ENCODE results near the gene ZNF486. TPM values are rescaled to one million over a fixed set of nuclear protein-coding genes. Genes with fewer than 3 reads are reported as not detected.
A peak's percentile ranks its signal among the peaks of the same experiment; 100 is the strongest.
"Not testable (repeated sequence)": the region's sequence is repeated elsewhere in the genome, so short reads cannot be mapped to it uniquely, and the experiment has no call there.

ZNF486 gene
- total RNA-seq, 1 experiment from 2014 or later: 0.66 TPM

GRCh38 chr19:20167651-20168122, 673 bp downstream of the ZNF486 start:
- no peak for TF ChIP-seq CTCF (IDR thresholded peaks at IDR 0.05; ENCODE audit: insufficient read depth in 1 of 2, low read depth in 1 of 2, low read length in 1 of 2, severe bottlenecking in 1 of 2, unreplicated experiment in 1 of 2)
- ChIA-PET CTCF (no interaction called here), POLR2A (no interaction called here)
- Histone ChIP-seq H3K36me3 (ENCODE audit: control insufficient read depth, insufficient read depth, low read length) (no peaks in the 10 kb centered on the region), H3K27me3 (replicated peaks; ENCODE audit: control insufficient read depth, insufficient read depth, low read length) (no peaks in the 10 kb centered on the region), H3K4me3 (ENCODE audit: low read depth, low read length) (peak overlapping the region; percentile 35), H3K4me1 (no peaks in the 10 kb centered on the region), H3K9me3 (peaks cover 8% of the 10 kb centered on the region; the same call in 1 of the 2 replicates)
- peak overlapping the region; percentile 60 for H3K4me3 Mint-ChIP-seq (ENCODE audit: unreplicated experiment)
- no peaks in the 10 kb centered on the region for H3K27me3 Mint-ChIP-seq (ENCODE audit: insufficient read depth, unreplicated experiment)
- BruUV-seq (replicated peaks): no TSS peak
- H3K27ac Mint-ChIP-seq (ENCODE audit: unreplicated experiment): no peak overlapping the region
- intact Hi-C loops (cut with micrococcal nuclease; ENCODE audit: unreplicated experiment): no loop called here
- DNase-seq: no peak
- H3K4me1 Mint-ChIP-seq (ENCODE audit: low read depth, unreplicated experiment): no peaks in the 10 kb centered on the region
- peaks cover 28% of the 10 kb centered on the region for H3K9me3 Mint-ChIP-seq (ENCODE audit: unreplicated experiment)
- peaks cover 6% of the 10 kb centered on the region for H3K36me3 Mint-ChIP-seq (ENCODE audit: insufficient read depth, unreplicated experiment)

DNA sequence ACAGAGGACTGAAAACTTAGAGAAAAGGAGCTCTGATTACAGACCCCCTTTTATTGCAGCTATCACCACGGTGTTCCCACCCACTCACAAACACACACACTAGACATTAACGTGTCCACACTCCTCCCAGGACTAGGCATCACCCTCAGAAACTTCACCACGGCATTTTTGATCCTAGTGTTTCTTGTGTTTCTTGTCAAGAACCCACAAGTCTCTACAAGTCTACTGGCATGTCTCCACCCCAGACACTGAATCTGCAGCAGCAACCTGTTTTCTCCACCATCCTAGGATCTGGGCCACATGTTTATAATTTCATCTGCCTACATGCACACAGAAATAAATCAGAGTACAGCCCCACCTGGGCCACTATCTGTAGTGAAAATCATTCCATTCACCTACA, 4.3 kb downstream of the ZNF486 start:
- Histone ChIP-seq H3K4me3 (ENCODE audit: low read depth, low read length) (no peak overlapping the region), H3K9me3 (no peaks in the 10 kb centered on the region), H3K36me3 (ENCODE audit: control insufficient read depth, insufficient read depth, low read length) (no peaks in the 10 kb centered on the region), H3K27me3 (replicated peaks; ENCODE audit: control insufficient read depth, insufficient read depth, low read length) (no peaks in the 10 kb centered on the region), H3K4me1 (no peaks in the 10 kb centered on the region)
- no peaks in the 10 kb centered on the region for H3K9me3 Mint-ChIP-seq (ENCODE audit: unreplicated experiment)
- H3K27ac Mint-ChIP-seq (ENCODE audit: unreplicated experiment): no peak overlapping the region
- DNase-seq: no peak
- ChIA-PET POLR2A (interaction anchor here (0.7 kb wide), 1 partner anchor 9 kb away, joined by 3 read pairs; no protein-coding TSS in a partner anchor), CTCF (no interaction called here)
- H3K4me3 Mint-ChIP-seq (ENCODE audit: unreplicated experiment): no peak overlapping the region
- H3K4me1 Mint-ChIP-seq (ENCODE audit: low read depth, unreplicated experiment): no peaks in the 10 kb centered on the region
- intact Hi-C loops (cut with micrococcal nuclease; ENCODE audit: unreplicated experiment): no loop called here
- BruUV-seq (replicated peaks): no TSS peak
- H3K27me3 Mint-ChIP-seq (ENCODE audit: insufficient read depth, unreplicated experiment): no peaks in the 10 kb centered on the region
- no peak for TF ChIP-seq CTCF (IDR thresholded peaks at IDR 0.05; ENCODE audit: insufficient read depth in 1 of 2, low read depth in 1 of 2, low read length in 1 of 2, severe bottlenecking in 1 of 2, unreplicated experiment in 1 of 2)
- peaks cover 6% of the 10 kb centered on the region for H3K36me3 Mint-ChIP-seq (ENCODE audit: insufficient read depth, unreplicated experiment)

- H3K27me3 ChIP-seq (replicated peaks; ENCODE audit: control insufficient read depth, insufficient read depth, low read length); POLR2A ChIA-PET; DNase-seq; H3K27me3 Mint-ChIP-seq (ENCODE audit: insufficient read depth, unreplicated experiment); BruUV-seq (replicated peaks); intact Hi-C loops (cut with micrococcal nuclease; ENCODE audit: unreplicated experiment); H3K4me3 Mint-ChIP-seq (ENCODE audit: unreplicated experiment); H3K4me3 ChIP-seq (ENCODE audit: low read depth, low read length); H3K9me3 Mint-ChIP-seq (ENCODE audit: unreplicated experiment); H3K27ac Mint-ChIP-seq (ENCODE audit: unreplicated experiment); H3K9me3 ChIP-seq; H3K36me3 Mint-ChIP-seq (ENCODE audit: insufficient read depth, unreplicated experiment); H3K4me1 Mint-ChIP-seq (ENCODE audit: low read depth, unreplicated experiment); H3K36me3 ChIP-seq (ENCODE audit: control insufficient read depth, insufficient read depth, low read length); CTCF ChIA-PET; H3K4me1 ChIP-seq: not testable (repeated sequence)
Observed at GRCh38 chr19:20175848-20176247, 8.8 kb downstream of the ZNF486 start.

DNA sequence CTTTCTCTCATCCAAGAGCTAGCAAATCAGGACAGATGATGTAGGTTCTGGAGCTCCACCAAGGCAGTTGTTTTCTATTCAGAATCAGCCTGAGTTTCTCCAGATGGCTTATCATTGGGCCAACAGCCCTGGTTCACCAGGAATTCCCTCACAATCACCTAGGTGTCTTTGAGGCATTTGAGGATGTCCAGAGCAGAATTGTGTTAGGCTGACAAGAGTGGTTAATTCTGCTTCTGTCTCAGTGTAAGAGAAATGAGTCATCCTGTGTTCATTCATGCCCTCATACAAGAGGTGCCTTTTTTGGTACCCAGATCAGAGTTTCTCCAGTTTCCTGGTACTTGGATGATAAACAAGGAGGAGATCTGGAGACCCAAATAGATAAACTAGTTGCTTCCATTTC, 12.9 kb downstream of the ZNF486 start:
- H3K27me3 ChIP-seq (replicated peaks; ENCODE audit: control insufficient read depth, insufficient read depth, low read length); H3K36me3 ChIP-seq (ENCODE audit: control insufficient read depth, insufficient read depth, low read length); CTCF ChIA-PET; H3K4me3 ChIP-seq (ENCODE audit: low read depth, low read length); H3K9me3 Mint-ChIP-seq (ENCODE audit: unreplicated experiment); intact Hi-C loops (cut with micrococcal nuclease; ENCODE audit: unreplicated experiment); H3K9me3 ChIP-seq; H3K4me3 Mint-ChIP-seq (ENCODE audit: unreplicated experiment); H3K4me1 ChIP-seq; H3K36me3 Mint-ChIP-seq (ENCODE audit: insufficient read depth, unreplicated experiment); H3K27me3 Mint-ChIP-seq (ENCODE audit: insufficient read depth, unreplicated experiment); DNase-seq; BruUV-seq (replicated peaks); H3K4me1 Mint-ChIP-seq (ENCODE audit: low read depth, unreplicated experiment); H3K27ac Mint-ChIP-seq (ENCODE audit: unreplicated experiment); POLR2A ChIA-PET: not testable (repeated sequence)

Measured in Caco-2 (cell line).